Effector CD8-positive, alpha-beta T cell (primary cell): Measurements from ENCODE around the gene RAB5B.

ENCODE experiments used
- DNase-seq: peaks from one replicate; lab custom pipeline; 2025; lab: John Stamatoyannopoulos, UW
- total RNA-seq, 4 experiments: gene quantifications; one replicate each; lab custom pipeline; 2026; lab: John Stamatoyannopoulos, UW

The RAB5B gene, protein sequence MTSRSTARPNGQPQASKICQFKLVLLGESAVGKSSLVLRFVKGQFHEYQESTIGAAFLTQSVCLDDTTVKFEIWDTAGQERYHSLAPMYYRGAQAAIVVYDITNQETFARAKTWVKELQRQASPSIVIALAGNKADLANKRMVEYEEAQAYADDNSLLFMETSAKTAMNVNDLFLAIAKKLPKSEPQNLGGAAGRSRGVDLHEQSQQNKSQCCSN
- total RNA-seq, result 96.6 to 130 (median 117) reads per million in 4 experiments

DNA sequence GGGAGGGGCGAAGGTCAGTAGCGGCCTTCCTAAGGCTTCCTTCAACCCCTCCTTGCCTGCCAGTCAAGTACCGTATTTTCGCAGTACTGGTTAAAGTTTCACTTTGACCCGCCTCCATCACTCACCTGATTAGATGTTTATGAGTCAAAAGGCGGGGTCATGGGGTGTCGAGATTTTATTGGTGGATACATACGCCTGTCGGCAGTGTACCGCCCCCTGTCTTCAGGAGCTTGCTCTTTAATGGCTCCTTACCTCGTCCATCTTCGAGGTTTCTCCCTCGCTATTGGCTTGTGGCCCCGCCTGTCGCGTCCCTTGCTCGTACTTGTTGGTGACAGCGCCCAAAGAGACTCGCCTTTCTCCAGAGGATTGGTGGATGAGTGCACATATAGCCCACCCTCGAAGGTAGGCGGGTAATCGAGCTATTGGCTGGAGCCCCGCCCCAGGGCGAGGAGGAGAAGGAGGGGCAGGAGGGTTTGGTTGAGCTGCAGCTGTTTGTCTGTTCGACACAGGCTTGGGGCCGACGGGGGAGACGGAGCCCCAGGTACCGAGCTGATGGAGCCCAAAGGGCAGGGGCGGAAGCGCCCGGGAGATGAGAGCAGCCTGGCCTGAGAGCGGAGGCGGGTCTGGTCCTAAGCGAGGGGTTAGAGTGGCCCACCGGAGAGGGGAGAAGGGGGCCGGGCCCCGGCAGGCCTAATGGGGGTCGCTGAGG lies at the start of gene RAB5B:
Gene RAB5B, plus strand, starts transcription at position 480 of the 709 bp plus-strand sequence. CDS start 12,883 bp downstream, outside the sequence.
- DNase-seq, result peak; percentile 97

DNA sequence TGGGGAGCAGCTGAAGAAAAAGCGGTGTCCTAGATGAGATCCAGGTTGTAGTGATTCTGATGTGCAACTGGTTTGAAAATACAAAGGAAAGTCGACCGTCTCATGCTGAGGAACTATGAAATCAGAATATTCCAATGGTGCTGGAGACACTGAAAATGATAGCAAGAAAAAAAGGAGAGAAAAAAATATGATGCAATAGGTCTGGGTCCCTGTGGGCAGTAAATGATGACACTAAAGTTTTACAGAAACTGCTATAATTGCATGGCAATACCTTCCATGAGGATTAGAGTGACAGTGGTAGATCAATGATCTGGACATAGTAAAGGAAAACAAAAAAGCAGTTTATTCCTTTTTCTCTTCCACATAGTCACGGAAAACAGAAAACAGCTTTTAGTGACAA lies 48.5 kb upstream of the RAB5B start:
- no peak for DNase-seq

DNA sequence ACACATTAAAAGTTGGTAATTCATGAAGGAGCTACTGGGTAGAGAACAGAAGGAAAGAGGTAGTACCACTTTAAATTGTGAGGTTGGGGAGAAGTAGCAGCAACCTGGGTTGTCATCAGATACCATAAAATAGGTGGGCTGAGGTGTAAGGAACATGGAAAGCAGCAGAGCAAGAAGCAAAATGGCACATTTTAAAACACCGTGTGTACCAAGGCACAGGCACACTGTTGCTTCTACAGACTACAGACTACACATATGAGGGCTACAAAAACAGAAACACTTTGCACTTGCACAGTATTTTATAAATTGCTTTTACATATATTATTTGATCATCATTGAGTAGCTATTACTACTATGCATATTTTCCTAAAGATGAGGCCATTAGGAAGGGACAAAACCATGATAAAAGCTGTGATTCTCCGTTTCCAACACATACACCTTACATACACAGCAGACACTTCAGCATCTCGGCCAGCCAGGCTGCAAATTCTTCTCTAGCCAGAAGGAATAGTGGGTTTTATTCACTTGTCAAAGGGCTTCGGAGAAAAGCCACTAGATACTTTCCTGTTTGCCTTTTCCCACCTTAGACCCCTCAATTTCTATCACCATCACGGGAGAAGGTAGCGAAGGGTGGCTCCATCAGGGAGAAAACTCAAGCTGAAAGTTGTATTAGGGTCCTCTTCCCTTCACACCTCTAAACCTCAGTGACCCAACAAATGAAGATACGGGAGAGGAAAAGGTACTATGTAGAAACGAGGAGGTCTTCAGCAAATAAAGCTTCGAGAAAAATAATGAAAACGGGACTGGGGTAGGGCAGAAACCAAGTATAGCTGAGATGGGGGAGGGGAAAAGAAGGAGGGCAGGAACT lies 47.8 kb upstream of the RAB5B start:
- DNase-seq, result no peak

DNA sequence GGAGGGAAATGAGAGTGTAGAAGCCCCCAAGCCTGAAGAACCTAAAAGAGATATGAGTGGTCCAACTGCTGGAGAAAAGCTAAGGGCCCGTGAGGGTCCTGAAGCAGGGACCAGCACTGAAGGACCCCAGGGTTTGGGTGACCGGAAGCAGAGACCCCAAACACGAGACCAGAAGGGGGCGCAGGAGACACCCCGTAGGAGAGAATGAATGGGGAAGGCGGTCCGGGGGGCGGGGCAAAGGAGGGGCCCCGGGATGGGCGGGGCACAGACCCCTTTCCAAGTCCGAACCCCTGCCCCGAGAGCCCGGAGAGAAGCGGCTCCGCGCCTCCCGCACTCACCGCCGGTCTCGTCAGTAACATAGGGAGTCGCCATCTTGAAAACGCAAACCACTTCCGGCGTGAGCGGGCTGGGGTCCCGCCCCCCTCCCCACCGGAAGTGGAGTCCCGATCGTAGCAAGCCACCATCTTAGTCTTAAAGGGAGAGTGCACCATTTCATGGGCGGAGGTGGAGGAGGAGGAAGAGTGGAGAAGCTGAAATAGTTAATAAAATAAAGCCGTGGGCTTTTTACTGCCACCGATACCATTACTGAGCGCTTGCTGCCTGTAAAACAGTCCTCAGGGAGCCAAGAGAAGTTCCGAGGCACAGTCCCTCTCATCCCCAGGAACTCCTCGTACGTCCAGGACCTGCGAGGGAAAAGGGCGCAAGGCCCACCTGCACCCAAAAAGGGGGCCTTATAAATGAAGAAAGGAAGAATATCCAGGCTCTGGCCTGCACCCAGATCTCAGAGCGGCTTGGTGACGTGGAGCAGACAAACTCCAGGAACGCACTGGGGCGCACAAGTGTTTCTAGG lies 46.9 kb upstream of the RAB5B start:
- DNase-seq, result peak; percentile 87

DNA sequence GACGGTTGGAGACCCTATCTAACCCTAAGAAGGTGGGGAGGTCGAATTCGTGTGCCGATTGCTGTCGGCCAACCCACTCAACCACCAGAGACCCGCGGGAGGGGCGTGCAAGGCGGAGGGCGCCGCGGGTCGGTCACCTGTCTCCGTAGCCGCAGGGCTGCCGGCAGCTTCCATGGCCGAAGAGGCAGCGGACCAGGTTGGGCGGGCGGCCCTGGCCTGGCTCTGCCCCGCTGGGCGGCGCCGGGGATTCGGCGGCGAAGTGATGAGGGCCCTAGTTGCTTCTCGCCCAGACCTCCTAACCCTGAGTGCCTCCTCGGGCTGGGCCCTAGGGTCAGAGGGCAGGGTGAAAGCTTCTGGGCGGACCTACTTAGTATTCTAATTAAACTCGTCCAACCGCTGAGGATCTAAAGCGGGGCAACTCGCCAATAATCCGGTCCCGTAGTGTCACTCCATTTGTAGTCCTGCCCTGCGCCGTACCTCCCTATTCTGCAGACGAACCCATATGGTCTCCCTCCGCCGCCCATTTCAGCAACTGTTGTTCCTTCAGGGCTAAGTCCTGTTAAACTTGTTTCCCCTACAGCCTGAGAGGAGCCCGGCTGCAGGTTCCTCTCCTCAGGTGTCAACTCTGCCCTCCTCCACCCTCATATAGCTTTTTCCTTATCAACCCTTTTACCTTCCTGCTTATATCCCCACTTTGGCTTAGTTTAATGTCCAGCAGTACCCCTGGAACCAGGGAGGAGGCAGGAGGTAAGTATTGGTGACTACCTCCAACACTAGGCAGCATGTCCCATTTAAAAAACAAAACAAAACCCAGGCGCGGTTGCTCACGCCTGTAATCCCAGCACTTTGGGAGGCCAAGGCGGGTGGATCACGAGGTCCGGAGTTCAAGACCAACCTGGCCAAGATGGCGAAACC lies 46.0 kb upstream of the RAB5B start, which contains the start of gene PYM1:
Gene PYM1, minus strand, starts transcription at position 307 of the 915 bp plus-strand sequence. Its CDS starts 133 bp downstream, at position 174.
- peak; percentile 23 for DNase-seq

DNA sequence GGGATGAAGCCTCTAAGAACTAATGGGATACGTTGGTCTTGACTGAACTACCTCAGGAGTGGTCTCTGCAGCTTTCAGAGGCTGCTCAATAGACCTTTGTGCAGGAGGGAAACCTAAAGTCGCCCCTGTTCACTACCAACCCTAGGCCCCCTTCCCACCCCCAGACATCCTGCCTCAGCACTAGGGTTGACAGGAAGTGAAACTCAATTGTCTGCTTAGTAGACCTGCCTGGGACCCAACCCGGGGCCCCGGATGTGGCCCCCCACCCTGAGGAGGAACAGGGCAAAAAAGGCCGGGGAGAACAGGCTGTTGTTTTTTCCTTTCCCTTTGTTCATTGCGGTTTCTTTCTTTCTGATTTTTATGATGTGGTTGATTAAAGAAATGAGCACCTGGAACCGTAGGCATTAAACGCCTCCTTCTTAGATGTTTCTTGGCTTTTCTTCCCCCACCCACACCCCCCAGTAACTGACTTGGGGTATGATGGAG lies 44.5 kb upstream of the RAB5B start:
- peak; percentile 76 for DNase-seq

DNA sequence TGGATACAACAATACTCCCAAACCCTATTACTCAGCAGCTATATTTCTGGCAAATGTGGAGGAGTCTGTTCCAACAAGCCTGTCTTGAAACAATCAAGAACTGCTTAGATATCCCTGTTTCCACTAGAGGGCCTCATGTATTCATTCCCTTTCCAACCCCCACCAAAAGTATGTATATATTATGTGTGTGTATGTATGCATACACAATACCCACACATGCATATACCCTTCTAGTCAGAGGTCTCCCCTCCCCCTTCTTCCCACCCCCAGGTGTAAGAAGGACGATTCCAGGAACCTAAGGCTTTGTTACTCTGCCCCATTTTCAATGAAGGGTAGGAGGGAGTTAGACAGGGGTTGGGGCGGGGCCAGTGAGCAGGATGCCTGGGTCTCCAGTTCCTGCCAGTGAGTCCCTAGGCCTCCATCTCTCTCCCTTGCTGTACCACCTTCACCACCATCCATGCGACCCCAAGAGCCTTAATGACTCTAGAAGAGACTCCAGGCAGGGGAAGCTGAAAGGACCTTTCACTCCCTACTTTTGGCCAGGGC lies 43.0 kb upstream of the RAB5B start, which contains the start of gene DGKA:
Gene DGKA, plus strand, starts transcription at position 392 of the 546 bp plus-strand sequence. CDS start 5,342 bp downstream, outside the sequence.
- DNase-seq, result peak; percentile 30

DNA sequence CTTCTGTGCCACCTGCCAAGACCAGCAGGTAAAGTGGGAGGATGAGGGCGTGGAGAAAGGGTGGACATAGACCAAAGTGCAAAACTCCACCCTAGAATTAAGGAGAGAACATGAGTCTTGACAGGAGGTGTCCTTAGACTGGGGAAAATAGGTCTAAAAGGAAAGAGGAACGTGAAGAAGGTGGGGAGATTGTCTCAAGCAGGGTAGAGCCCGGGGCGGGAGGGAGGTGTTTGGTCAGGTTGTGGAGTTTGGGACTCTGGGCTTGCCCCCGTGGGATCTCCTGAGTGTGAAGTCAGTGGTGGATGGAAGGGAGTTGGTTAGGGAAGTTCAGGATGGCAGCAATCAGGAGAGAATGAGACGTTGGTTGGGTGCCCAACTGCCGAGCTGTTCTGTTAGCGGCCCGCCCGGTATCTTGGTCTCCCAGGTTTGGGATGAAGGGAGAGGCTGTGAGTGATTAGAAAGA lies 42.5 kb upstream of the RAB5B start:
- DNase-seq, result no peak

DNA sequence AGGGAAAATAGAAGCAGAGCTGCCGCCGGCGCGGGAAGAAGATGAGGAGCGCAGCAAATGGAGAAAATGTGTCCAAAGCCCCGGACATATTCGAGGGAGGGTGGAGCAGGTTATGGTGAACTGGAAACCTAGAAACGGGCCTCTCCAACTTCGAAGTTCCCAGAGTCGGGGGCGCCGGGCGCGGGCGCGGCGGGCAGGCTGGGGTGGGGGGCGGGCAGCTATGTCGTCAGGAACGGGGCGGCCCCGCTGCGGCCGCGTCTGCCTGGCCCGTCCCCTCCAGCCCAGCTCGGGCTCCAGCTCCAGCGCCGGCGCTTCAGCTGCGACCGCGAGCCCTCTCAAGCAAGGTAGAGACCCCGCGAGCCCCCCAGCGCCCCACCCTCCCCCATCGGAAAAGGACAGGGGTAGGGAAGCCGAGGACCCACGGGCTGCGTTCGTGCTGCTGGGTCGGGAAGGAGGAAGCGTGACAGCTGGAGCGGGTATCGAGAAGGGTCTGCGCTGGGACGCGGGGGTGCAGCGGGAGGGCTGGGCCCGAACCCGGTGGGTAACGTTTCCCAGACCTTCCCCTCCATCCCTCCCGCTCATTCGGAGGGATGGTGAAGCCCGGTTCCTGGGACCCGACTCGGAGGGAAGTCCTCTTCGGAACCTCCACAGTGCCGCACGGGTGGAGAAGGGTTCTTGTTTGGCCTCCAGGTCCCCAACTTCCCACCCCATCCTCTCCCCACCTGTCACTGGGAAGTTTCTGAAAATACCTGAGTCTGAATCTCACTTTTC lies 41.9 kb upstream of the RAB5B start:
- no peak for DNase-seq

DNA sequence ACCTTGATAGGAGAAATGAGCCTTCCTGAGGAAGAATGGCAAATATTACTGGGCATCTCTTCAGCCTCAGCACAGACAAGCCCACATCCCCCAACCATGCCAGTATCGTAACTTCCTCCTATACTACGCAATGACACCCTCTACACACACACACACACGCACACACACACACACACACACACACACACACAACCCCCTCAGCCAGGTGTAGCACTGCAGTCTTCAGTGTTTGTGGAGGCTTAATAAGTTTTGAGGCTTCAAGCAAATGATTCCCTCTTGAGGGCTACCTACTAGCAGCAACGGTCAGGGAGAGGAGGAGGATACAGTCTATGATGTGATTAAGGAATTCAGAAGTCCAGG lies 41.3 kb upstream of the RAB5B start:
- no peak for DNase-seq

DNA sequence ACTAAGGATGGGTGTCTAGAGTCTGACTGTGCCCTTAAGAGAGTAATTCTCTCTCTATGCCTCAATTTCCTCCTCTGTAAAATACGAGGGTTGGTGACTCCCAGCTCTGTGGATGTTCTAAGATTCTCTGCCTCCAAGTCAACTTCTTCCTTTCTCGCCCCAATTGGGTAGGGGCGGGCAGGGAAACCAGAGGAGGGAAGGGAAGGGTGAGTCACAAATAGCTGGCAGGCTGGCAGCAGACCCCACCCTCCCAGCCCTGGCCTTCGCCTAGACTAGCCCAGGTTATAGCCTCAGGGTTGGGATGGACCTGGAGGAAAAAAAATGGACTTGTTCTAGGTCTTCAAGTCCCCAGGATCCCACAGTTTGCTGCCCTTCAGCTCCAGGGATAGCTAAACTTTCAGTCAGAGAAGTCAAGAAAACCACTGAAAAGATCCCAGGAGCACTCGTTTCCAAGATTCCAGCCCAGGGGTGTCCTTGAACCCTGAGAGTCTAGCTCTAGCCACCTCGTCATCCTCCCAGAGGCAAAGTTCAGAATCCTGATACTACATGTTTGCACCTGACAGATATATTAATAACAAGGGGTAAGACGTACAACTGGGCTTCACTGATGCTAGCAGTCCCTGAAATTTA lies 40.6 kb upstream of the RAB5B start:
- DNase-seq, result no peak

DNA sequence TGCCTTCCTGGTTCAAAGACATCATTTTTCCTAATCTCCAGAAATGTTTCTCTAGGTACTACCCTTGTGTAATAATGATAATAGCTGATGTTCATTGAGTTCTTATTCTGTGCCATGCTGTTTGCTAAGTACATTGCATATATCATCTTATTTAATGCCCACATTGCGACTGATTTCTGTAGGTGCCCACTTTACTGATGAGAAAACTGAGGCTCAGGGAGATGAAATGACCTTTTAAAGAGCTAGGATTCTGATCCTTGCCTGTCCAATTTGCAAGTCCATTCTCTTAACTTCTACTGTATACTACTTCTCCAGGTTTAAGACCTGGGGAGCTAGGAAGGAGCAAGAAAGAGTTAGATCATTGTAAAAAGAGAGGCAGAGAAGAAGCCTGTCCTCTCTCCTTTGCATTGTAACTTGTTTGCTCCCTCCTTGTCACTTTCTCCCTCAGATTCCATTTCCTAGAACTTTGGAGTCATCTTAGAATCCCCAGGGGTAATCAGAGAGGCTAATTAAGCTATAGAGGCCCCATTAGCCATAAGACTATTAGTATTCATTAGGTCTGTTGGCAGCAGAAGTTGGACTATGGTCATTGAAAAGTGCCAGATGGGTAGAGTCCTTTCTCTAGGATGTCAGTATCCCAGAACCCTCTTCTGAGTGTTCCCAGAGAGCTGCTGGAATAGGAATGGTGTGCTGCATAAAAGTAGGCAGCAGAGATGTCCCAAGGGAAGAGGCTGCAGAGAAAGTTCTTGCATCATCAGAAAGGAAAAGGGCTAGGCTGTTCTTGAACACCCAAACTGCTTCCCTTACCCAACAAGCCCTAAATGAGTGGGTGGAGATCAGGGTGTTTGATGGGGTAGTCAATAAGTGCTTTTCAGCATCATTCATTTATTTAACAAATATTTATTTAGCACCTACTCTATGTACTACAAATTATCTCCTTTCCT lies 39.8 kb upstream of the RAB5B start:
- no peak for DNase-seq

DNA sequence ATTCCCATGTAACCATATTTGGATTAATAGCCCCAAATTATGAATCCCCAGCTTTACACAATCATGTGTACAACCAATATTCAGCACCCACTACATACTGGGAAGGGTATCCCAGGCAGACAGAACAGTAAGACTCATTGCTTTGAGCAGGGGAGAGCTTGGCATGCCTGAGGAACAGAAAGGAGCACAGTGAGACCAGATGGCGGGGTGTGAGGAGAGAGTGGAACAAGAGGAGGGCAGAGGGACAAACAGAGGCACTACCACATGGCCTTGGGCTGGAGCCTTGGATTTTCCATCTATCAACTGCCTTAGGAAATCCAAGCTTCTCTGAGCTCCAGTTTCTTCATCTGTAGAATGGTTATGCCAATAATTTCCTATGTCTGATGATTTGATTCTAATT lies 39.1 kb upstream of the RAB5B start:
- DNase-seq, result no peak

DNA sequence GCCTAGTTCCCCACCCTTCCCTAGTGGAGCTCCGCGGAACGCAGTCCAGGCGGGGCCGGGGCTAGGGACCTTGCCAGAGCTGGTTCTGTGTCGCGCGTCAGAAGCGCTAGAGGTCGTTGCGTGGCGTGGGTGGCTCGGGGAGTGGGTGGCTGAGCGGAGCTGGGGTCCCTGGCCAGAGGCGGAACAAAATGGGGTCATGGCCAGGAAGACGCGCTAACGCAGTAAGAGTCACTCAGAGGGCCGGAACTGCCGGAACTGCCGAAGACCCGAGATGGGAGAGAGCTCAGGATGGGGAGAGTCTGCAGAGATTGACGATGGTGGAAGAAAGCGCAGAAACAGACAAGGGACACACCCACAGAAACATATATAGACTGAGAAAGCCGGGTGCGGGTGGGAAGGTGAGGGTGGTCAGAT lies 38.1 kb upstream of the RAB5B start:
- DNase-seq, result no peak

DNA sequence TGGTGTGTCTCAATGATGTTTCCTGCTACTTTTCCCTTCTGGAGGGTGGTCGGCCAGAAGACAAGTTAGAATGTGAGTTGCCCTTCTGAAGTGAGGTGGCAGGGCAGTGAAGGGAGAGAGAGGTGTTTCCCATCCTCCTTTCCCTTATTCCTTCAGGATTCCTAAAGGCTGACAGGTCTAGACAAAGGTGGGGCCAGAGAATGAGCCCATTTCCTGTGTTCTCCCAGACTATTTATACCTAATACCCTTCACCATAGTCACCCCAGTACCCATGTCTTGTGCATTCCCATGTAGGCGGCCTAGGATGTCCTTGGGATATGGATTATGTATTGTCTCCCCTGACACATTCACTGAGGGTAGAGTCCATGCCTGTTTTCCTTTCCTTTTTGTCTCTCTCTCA lies 35.9 kb upstream of the RAB5B start:
- DNase-seq, result no peak

DNA sequence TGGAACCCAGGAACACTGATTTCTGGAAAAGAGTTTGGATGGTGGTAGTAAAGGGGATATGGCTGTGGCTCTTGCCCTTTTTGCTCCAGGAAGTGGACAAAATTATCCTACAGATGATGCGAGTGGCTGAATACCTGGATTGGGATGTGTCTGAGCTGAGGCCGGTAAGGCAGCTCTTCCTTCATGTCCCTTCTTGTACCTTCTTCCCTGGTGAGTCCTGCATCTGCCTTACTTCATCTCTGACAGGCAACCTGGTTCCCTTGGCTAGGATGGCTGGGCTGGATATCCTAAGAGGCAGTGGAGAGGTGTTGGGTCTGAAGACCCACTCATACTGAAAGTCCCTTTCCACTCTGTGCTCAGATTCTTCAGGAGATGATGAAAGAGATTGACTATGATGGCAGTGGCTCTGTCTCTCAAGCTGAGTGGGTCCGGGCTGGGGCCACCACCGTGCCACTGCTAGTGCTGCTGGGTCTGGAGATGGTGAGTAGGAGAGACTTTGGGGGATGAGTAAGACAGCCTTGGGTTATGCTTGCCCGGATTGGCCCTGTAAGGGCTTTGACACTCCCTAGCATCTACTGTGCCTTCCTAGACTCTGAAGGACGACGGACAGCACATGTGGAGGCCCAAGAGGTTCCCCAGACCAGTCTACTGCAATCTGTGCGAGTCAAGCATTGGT lies 34.9 kb upstream of the RAB5B start:
- DNase-seq, result no peak
